GM12878 (cell line): ENCODE data around the gene FTL. TPM values are rescaled to one million over a fixed set of nuclear protein-coding genes. Genes with fewer than 3 reads are reported as not detected.

ENCODE experiments used
- ATAC-seq: fragments of 200-7000 bp; cut with Tn5 transposase; 3 replicates; pipeline ENCODE4 v1.9.1; 2020; ENCODE audit warnings: mild to moderate bottlenecking, moderate library complexity
- BruUV-seq: library from RNA; stranded (reverse); fragments of 400-500 nt; replicated peaks from 2 replicates; lab custom pipeline; 2021; lab: Mats Ljungman, UMichigan
- CTCF ChIA-PET: fragments of 300-600 bp; sonication (Branson Sonifier 250); formaldehyde crosslinking; extraction: SDS; loops from one replicate; lab custom pipeline; 2021; ENCODE audit warnings: inconsistent platforms; lab: Yijun Ruan, JAX
- POLR2A ChIA-PET: fragments of 350-600 bp; formaldehyde crosslinking; extraction: SDS; loops from one replicate; lab custom pipeline; 2021; ENCODE audit warnings: inconsistent platforms; lab: Charles Lee
- RAD21 ChIA-PET: fragments of 300-600 bp; sonication (Branson Sonifier 250); formaldehyde crosslinking; loops from one replicate; lab custom pipeline; 2023; ENCODE audit warnings: antibody characterized with exemption; ENCODE audit not compliant: unreplicated experiment; lab: Charles Lee
- SMC1A ChIA-PET: fragments of 300-600 bp; sonication (Branson Sonifier 250); formaldehyde crosslinking; loops from one replicate; lab custom pipeline; 2023; ENCODE audit not compliant: unreplicated experiment, uncharacterized antibody; lab: Charles Lee
- DNase-seq: peaks from one replicate; pipeline ENCODE4 v3.0.0-alpha.2; 2011; ENCODE audit warnings: low read depth, low spot score
- FAIRE-seq: peaks from 3 replicates; lab custom pipeline; 2011; peaks lifted over from hg19 to GRCh38; lab: Jason Lieb, UNC
- H2AFZ ChIP-seq: 2 replicates; pipeline ENCODE4 v1.6.0; 2011; ENCODE audit warnings: low read depth, low read length, control low read depth; ENCODE audit not compliant: control insufficient read depth
- H3K27ac ChIP-seq: 2 replicates; pipeline ENCODE4 v1.5.1; 2011; ENCODE audit warnings: control low read depth; ENCODE audit not compliant: control insufficient read depth, insufficient read depth
- H3K27me3 ChIP-seq, 2 experiments: replicated peaks in 1 of 2; 2 replicates each; pipeline versions ENCODE4 v1.6.0 to v1.6.1; 2011; ENCODE audit warnings: low read length in 1 of 2; ENCODE audit not compliant: control insufficient read depth in 2 of 2, insufficient read depth in 2 of 2
- H3K36me3 ChIP-seq, 2 experiments: 2 replicates each; pipeline ENCODE4 v1.5.1; 2011; ENCODE audit warnings: low read length in 1 of 2; ENCODE audit not compliant: control insufficient read depth in 2 of 2, insufficient read depth in 2 of 2
- H3K4me1 ChIP-seq: 2 replicates; pipeline ENCODE4 v1.6.1; 2011; ENCODE audit warnings: mild to moderate bottlenecking, low read length, moderate library complexity, mixed read lengths; ENCODE audit not compliant: control insufficient read depth, insufficient read depth
- H3K4me2 ChIP-seq: 2 replicates; pipeline ENCODE4 v1.6.0; 2011; ENCODE audit warnings: control low read depth; ENCODE audit not compliant: control insufficient read depth, insufficient read depth
- H3K4me3 ChIP-seq: fragments of 200-600 bp; sonication (generic); 2 replicates; pipeline ENCODE4 v1.5.1; 2016
- H3K79me2 ChIP-seq: 2 replicates; pipeline ENCODE4 v1.6.0; 2011; ENCODE audit warnings: low read length; ENCODE audit not compliant: control insufficient read depth, insufficient read depth
- H3K9ac ChIP-seq: 2 replicates; pipeline ENCODE4 v1.8.0; 2011; ENCODE audit warnings: low read length, control low read depth, mixed read lengths; ENCODE audit not compliant: control insufficient read depth, insufficient read depth
- H3K9me3 ChIP-seq: replicated peaks from 3 replicates; pipeline ENCODE4 v1.5.1; 2011; ENCODE audit warnings: mild to moderate bottlenecking, low read length; ENCODE audit not compliant: control insufficient read depth, insufficient read depth
- H4K20me1 ChIP-seq: 2 replicates; pipeline ENCODE4 v1.6.0; 2011; ENCODE audit not compliant: control insufficient read depth, insufficient read depth
- BACH1 ChIP-seq: fragments of 450-650 bp; IDR thresholded peaks from 2 replicates; pipeline ENCODE4 v1.6.1; 2017; ENCODE audit warnings: mild to moderate bottlenecking, borderline replicate concordance
- BCL3 ChIP-seq: IDR thresholded peaks from 2 replicates; pipeline ENCODE4 v1.6.1; 2011; ENCODE audit warnings: borderline replicate concordance, low read depth, mild to moderate bottlenecking, moderate library complexity, low read length; ENCODE audit not compliant: insufficient read depth, poor library complexity, severe bottlenecking
- CEBPB ChIP-seq, 2 experiments: fragments of 150-350 bp in 1 of 2; IDR thresholded peaks; 2 replicates each; pipeline ENCODE4 v1.6.1; 2012 to 2014; ENCODE audit warnings: low read depth in 2 of 2, low read length in 2 of 2, borderline replicate concordance in 1 of 2, inconsistent platforms in 1 of 2
- DPF2 ChIP-seq: fragments of 450-650 bp; IDR thresholded peaks from 2 replicates; pipeline ENCODE4 v1.6.1; 2017; ENCODE audit warnings: mild to moderate bottlenecking
- EZH2 ChIP-seq: IDR thresholded peaks from 2 replicates; pipeline ENCODE4 v1.6.1; 2012; ENCODE audit warnings: low read depth, mild to moderate bottlenecking, control low read depth, inconsistent platforms, low read length, borderline replicate concordance; ENCODE audit not compliant: control insufficient read depth
- HCFC1 ChIP-seq: fragments of 150-350 bp; IDR thresholded peaks from 2 replicates; pipeline ENCODE4 v1.6.1; 2014; ENCODE audit warnings: low read length
- MYB ChIP-seq: fragments of 150-350 bp; IDR thresholded peaks from 2 replicates; pipeline ENCODE4 v1.6.1; 2014; ENCODE audit warnings: mild to moderate bottlenecking, low read depth, low read length, borderline replicate concordance
- NBN ChIP-seq: fragments of 450-650 bp; IDR thresholded peaks from 2 replicates; pipeline ENCODE4 v1.6.1; 2016
- NR2C1 ChIP-seq: fragments of 450-650 bp; IDR thresholded peaks from 2 replicates; pipeline ENCODE4 v1.6.1; 2017; ENCODE audit warnings: antibody characterized with exemption, mild to moderate bottlenecking, moderate library complexity
- PAX5 ChIP-seq: IDR thresholded peaks from 2 replicates; pipeline ENCODE4 v1.6.1; 2011; ENCODE audit warnings: low read depth, low read length, borderline replicate concordance
- POLR2AphosphoS2 ChIP-seq: IDR thresholded peaks from 2 replicates; pipeline ENCODE4 v1.6.1; 2011; ENCODE audit warnings: low read depth, mild to moderate bottlenecking, low read length, improper control_type of control experiment, moderate library complexity
- RCOR1 ChIP-seq: conservative IDR thresholded peaks from 2 replicates; pipeline ENCODE4 v1.6.1; 2012; ENCODE audit warnings: low read depth, low read length, improper control_type of control experiment
- RELA ChIP-seq: fragments of 450-650 bp; IDR thresholded peaks from 2 replicates; pipeline ENCODE4 v1.8.0; 2014; ENCODE audit warnings: borderline replicate concordance; ENCODE audit not compliant: partially characterized antibody
- SP1 ChIP-seq: IDR thresholded peaks from one replicate; pipeline ENCODE4 v1.6.1; 2011; ENCODE audit warnings: low read depth, low read length
- TBL1XR1 ChIP-seq: IDR thresholded peaks from 2 replicates; pipeline ENCODE4 v1.6.1; 2012; ENCODE audit warnings: low read depth, low read length, improper control_type of control experiment
- WRNIP1 ChIP-seq: IDR thresholded peaks from 2 replicates; pipeline ENCODE4 v1.6.1; 2011; ENCODE audit warnings: low read depth, low read length, improper control_type of control experiment, borderline replicate concordance
- ZNF384 ChIP-seq: IDR thresholded peaks from 2 replicates; pipeline ENCODE4 v1.6.1; 2012; ENCODE audit warnings: low read depth, mild to moderate bottlenecking, low read length, improper control_type of control experiment, borderline replicate concordance
- WGBS: methylation state at CpG from one replicate; pipeline ENCODE4 v1.1.6; 2016; ENCODE audit warnings: low lambda C conversion rate; ENCODE audit not compliant: insufficient replicate concordance, insufficient coverage; ENCODE audit errors: missing lambda C conversion rate; 5-methylcytosine and 5-hydroxymethylcytosine counted together
- in situ Hi-C: fragments of 300-500 bp; cut with MboI; formaldehyde crosslinking; loops from 9 replicates; pipeline ENCODE4 v1.14.3; 2018; ENCODE audit warnings: mixed read lengths
- intact Hi-C: fragments of 100-400 bp; cut with micrococcal nuclease; formaldehyde crosslinking; loops from one replicate; pipeline ENCODE4 v1.14.2; 2022; ENCODE audit not compliant: unreplicated experiment
- polyA plus RNA-seq, 11 experiments: library from polyadenylated mRNA; depleted of rRNA in 4 of 11; unstranded in 6 of 11; stranded (reverse) in 5 of 11; fragments of >200 nt; fragmentation: Nextera tagmentation in 4 of 11; fragmentation: Illumina TruSeq in 1 of 11; extraction: Ambion mirVana in 4 of 11; extraction: Trizol in 1 of 11; gene quantifications; 1 replicate in 1 of 11; 2 replicates in 10 of 11; pipeline versions ENCODE4 v1.2.1 to v1.2.3, GENCODE V29; 2011 to 2016; ENCODE audit warnings: inconsistent platforms in 2 of 11, missing spikeins in 2 of 11, low read depth in 1 of 11
- total RNA-seq, 4 experiments: library from RNA; depleted of rRNA in 3 of 4; stranded (reverse); fragments of >200 nt in 3 of 4; fragmentation: Illumina TruSeq in 1 of 4; extraction: Trizol in 1 of 4; gene quantifications; 2 replicates each; pipeline versions ENCODE4 v1.2.1 to v1.2.3, GENCODE V29; 2013 to 2021

The FTL gene
- total and polyA plus RNA-seq, 10 of the 15 experiments (the other 5 are each of a cell fraction or from before 2014, with no cell fraction given): 364 to 8,913 (median 1,595) TPM

GRCh38 chr19:48934837-48935236 lies 30.3 kb upstream of the FTL start (continued):
- TF ChIP-seq WRNIP1: no peak
- no peak for TF ChIP-seq BACH1
- no peak for TF ChIP-seq EZH2
- no peak for TF ChIP-seq CEBPB (IDR thresholded peaks at IDR 0.05; ENCODE audit: borderline replicate concordance in 1 of 2, low read depth in 2 of 2, low read length in 2 of 2)
- no peak for TF ChIP-seq RCOR1
- no peak for TF ChIP-seq SP1

GRCh38 chr19:48935864-48936263 lies 29.2 kb upstream of the FTL start:
- no TSS peak for BruUV-seq
- Histone ChIP-seq H2AFZ (no peak overlapping the region), H3K9ac (no peak overlapping the region), H4K20me1 (no peaks in the 10 kb centered on the region), H3K4me1 (peaks cover 7% of the 10 kb centered on the region; the same call in 1 of the 2 replicates), H3K9me3 (no peaks in the 10 kb centered on the region; the same call in 2 of the 3 replicates), H3K27ac (no peak overlapping the region), H3K27me3 (0 out of 4 replicates have a peak, but pooled peaks cover 0 to 1% of the 10 kb centered on the region in 2 experiments), H3K36me3 (no peaks in the 10 kb centered on the region), H3K4me3 (no peak overlapping the region), H3K79me2 (no peaks in the 10 kb centered on the region), H3K4me2 (no peak overlapping the region)
- 88% methylated on average over 25 of the region's 25 CpGs for WGBS
- RAD21 ChIA-PET: no interaction called here
- POLR2A ChIA-PET: no interaction called here
- ATAC-seq: no peak
- SMC1A ChIA-PET: no interaction called here
- CTCF ChIA-PET: interaction anchor here (1.7 kb wide), 1 partner anchor 34 kb away, joined by 4 read pairs; no protein-coding TSS in a partner anchor
- no peak for FAIRE-seq
- in situ Hi-C loops: no loop called here
- intact Hi-C loops: no loop called here
- no peak for DNase-seq
- TF ChIP-seq MYB (no peak), RELA (no peak), TBL1XR1 (no peak), DPF2 (no peak), BCL3 (no peak), ZNF384 (no peak), NBN (no peak), PAX5 (no peak), HCFC1 (no peak), POLR2AphosphoS2 (no peak), NR2C1 (no peak)
